AG04450 (cell line): ENCODE measurements around the gene IGFLR1. TPM values are rescaled to one million over a fixed set of nuclear protein-coding genes. Genes with fewer than 3 reads are reported as not detected.

ENCODE experiments used
- CTCF ChIA-PET: fragments of 300-600, 350-600 bp; formaldehyde crosslinking; extraction: SDS; loops from one replicate; lab custom pipeline; 2022; ENCODE audit warnings: antibody characterized with exemption, inconsistent platforms; lab: Charles Lee
- POLR2A ChIA-PET: fragments of 350-600 bp; formaldehyde crosslinking; extraction: SDS; loops from one replicate; lab custom pipeline; 2021; ENCODE audit warnings: antibody characterized with exemption, inconsistent platforms; lab: Yijun Ruan, JAX
- DNase-seq: peaks from one replicate; pipeline ENCODE4 v3.0.0-alpha.2; 2011; ENCODE audit warnings: low read depth, low spot score
- H3K27ac ChIP-seq: one replicate; pipeline ENCODE4 v1.5.1; 2012; ENCODE audit warnings: low read depth, low read length, control low read depth
- H3K27me3 ChIP-seq: one replicate; pipeline ENCODE4 v1.6.0; 2012; ENCODE audit warnings: low read length; ENCODE audit not compliant: control insufficient read depth, insufficient read depth
- H3K4me3 ChIP-seq: 2 replicates; pipeline ENCODE4 v1.5.1; 2011; ENCODE audit warnings: mild to moderate bottlenecking, low read depth, low read length, control low read depth
- H3K9me3 ChIP-seq: 2 replicates; pipeline ENCODE4 v1.5.1; 2012; ENCODE audit warnings: low read length; ENCODE audit not compliant: control insufficient read depth, insufficient read depth
- CTCF ChIP-seq: IDR thresholded peaks from 2 replicates; pipeline ENCODE4 v1.5.1; 2011; ENCODE audit warnings: low read depth, low read length, control low read depth, inconsistent platforms
- polyA plus RNA-seq: library from polyadenylated mRNA; depleted of rRNA; stranded (reverse); fragments of >200 nt; gene quantifications from 2 replicates; pipeline ENCODE4 v1.2.3, GENCODE V29; 2011

The IGFLR1 gene
- polyA plus RNA-seq, 1 experiment, result 1.3 TPM

GRCh38 chr19:35776102-35776788 lies 34.0 kb upstream of the IGFLR1 start:
- ChIA-PET CTCF (no interaction called here), POLR2A (no interaction called here)
- TF ChIP-seq CTCF, result no peak
- no peak for DNase-seq
- Histone ChIP-seq H3K4me3 (peak overlapping the region; percentile 72), H3K27me3 (no peaks in the 10 kb centered on the region), H3K9me3 (no peaks in the 10 kb centered on the region), H3K27ac (no peak overlapping the region)

GRCh38 chr19:35775298-35776101 lies 33.2 kb upstream of the IGFLR1 start, which contains the start of gene ARHGAP33:
Gene ARHGAP33 (plus strand): TSS chr19:35775564. CDS start chr19:35775659, 95 bp downstream.
- peak; percentile 78 for DNase-seq
- Histone ChIP-seq H3K27me3 (no peaks in the 10 kb centered on the region), H3K27ac (no peak within 1 kb of the TSS), H3K9me3 (no peaks in the 10 kb centered on the region), H3K4me3 (peak within 1 kb of the TSS; percentile 72)
- ChIA-PET CTCF (no interaction called here), POLR2A (no interaction called here)
- no peak for TF ChIP-seq CTCF

GRCh38 chr19:35775046-35775297 lies 32.7 kb upstream of the IGFLR1 start:
- Histone ChIP-seq H3K27me3 (no peaks in the 10 kb centered on the region), H3K4me3 (peak overlapping the region; percentile 43), H3K9me3 (no peaks in the 10 kb centered on the region), H3K27ac (no peak overlapping the region)
- no peak for TF ChIP-seq CTCF
- CTCF ChIA-PET, result no interaction called here
- POLR2A ChIA-PET, result no interaction called here
- no peak for DNase-seq

GRCh38 chr19:35774274-35775045 lies 32.2 kb upstream of the IGFLR1 start:
- POLR2A ChIA-PET, result no interaction called here
- CTCF ChIA-PET, result no interaction called here
- H3K9me3 ChIP-seq, result no peaks in the 10 kb centered on the region

More at GRCh38 chr19:35774274-35775045, 32.2 kb upstream of the IGFLR1 start:
- DNase-seq, result no peak
- no peak for TF ChIP-seq CTCF
- peak overlapping the region; percentile 43 for H3K4me3 ChIP-seq
- H3K27ac ChIP-seq, result no peak overlapping the region
- no peaks in the 10 kb centered on the region for H3K27me3 ChIP-seq
